ENCODE data around the gene EIF1AX. TPM values are rescaled to one million over a fixed set of nuclear protein-coding genes. Genes with fewer than 3 reads are reported as not detected.

The EIF1AX gene
- total and polyA plus RNA-seq, 2 donors (not counting 1 experiment from before 2014, with no cell fraction given): 30.1 to 85.1 TPM

GRCh38 chrX:20116087-20116576 lies 25.5 kb downstream of the EIF1AX start:
- no peak overlapping the region for H3K27ac ChIP-seq (ENCODE audit: insufficient read depth, low read length)
- H4K20me1 ChIP-seq (ENCODE audit: control insufficient read depth, extremely low read depth, insufficient read depth, low read length): no peaks in the 10 kb centered on the region
- H3K9me3 ChIP-seq (ENCODE audit: control insufficient read depth, insufficient read depth, low read depth, low read length): no peaks in the 10 kb centered on the region
- no peak overlapping the region for H3K9ac ChIP-seq (ENCODE audit: insufficient read depth, low read length)
- H3K36me3 ChIP-seq (ENCODE audit: control insufficient read depth, insufficient read depth, low read length): no peaks in the 10 kb centered on the region
- no peaks in the 10 kb centered on the region for H3K79me2 ChIP-seq (ENCODE audit: control insufficient read depth, insufficient read depth, low read length)
- DNase-seq (ENCODE audit: low read depth in 2 of 2): no peak
- H3K4me2 ChIP-seq (ENCODE audit: extremely low read depth, insufficient read depth, low read length): no peak overlapping the region
- TF ChIP-seq CTCF (conservative IDR thresholded peaks at IDR 0.05 in 1 of 2, IDR thresholded peaks at IDR 0.05 in 1 of 2; ENCODE audit: low read depth in 1 of 2, low read length in 2 of 2): no peak
- no peak for TF ChIP-seq EZH2 (IDR thresholded peaks at IDR 0.05; ENCODE audit: low read length, missing control alignments)
- peak overlapping the region in 1 of 4 experiments; percentile 30 for H3K4me3 ChIP-seq (replicated peaks in 1 of 4; ENCODE audit: control extremely low read depth in 1 of 4, insufficient read depth in 1 of 4, low read depth in 3 of 4, low read length in 4 of 4)
- no peaks in the 10 kb centered on the region for H3K4me1 ChIP-seq (ENCODE audit: control insufficient read depth, extremely low read depth, insufficient read depth, low read length)
- H3K27me3 ChIP-seq (ENCODE audit: control insufficient read depth, insufficient read depth, low read length): peaks cover 4% of the 10 kb centered on the region
- no peak overlapping the region for H2AFZ ChIP-seq (ENCODE audit: low read length)

- H2AFZ ChIP-seq (ENCODE audit: low read length): no peak overlapping the region
- no peak for DNase-seq (ENCODE audit: low read depth in 2 of 2)
- no peak overlapping the region for H3K4me2 ChIP-seq (ENCODE audit: extremely low read depth, insufficient read depth, low read length)
- H3K9me3 ChIP-seq (ENCODE audit: control insufficient read depth, insufficient read depth, low read depth, low read length): no peaks in the 10 kb centered on the region
- H3K9ac ChIP-seq (ENCODE audit: insufficient read depth, low read length): no peak overlapping the region
- H3K4me1 ChIP-seq (ENCODE audit: control insufficient read depth, extremely low read depth, insufficient read depth, low read length): no peaks in the 10 kb centered on the region
- no peaks in the 10 kb centered on the region for H4K20me1 ChIP-seq (ENCODE audit: control insufficient read depth, extremely low read depth, insufficient read depth, low read length)
- no peak overlapping the region for H3K4me3 ChIP-seq (replicated peaks in 1 of 4; ENCODE audit: control extremely low read depth in 1 of 4, insufficient read depth in 1 of 4, low read depth in 3 of 4, low read length in 4 of 4)
- H3K36me3 ChIP-seq (ENCODE audit: control insufficient read depth, insufficient read depth, low read length): no peaks in the 10 kb centered on the region
- H3K27ac ChIP-seq (ENCODE audit: insufficient read depth, low read length): no peak overlapping the region
- no peaks in the 10 kb centered on the region for H3K79me2 ChIP-seq (ENCODE audit: control insufficient read depth, insufficient read depth, low read length)
- TF ChIP-seq EZH2 (IDR thresholded peaks at IDR 0.05; ENCODE audit: low read length, missing control alignments) (no peak), CTCF (conservative IDR thresholded peaks at IDR 0.05 in 1 of 2, IDR thresholded peaks at IDR 0.05 in 1 of 2; ENCODE audit: low read depth in 1 of 2, low read length in 2 of 2) (no peak)
- H3K27me3 ChIP-seq (ENCODE audit: control insufficient read depth, insufficient read depth, low read length): peaks cover 2% of the 10 kb centered on the region
Observed at GRCh38 chrX:20112022-20112774, 29.4 kb downstream of the EIF1AX start.

- DNase-seq (ENCODE audit: low read depth in 2 of 2): no peak
- Histone ChIP-seq H3K79me2 (ENCODE audit: control insufficient read depth, insufficient read depth, low read length) (no peaks in the 10 kb centered on the region), H3K27me3 (ENCODE audit: control insufficient read depth, insufficient read depth, low read length) (no peaks in the 10 kb centered on the region), H4K20me1 (ENCODE audit: control insufficient read depth, extremely low read depth, insufficient read depth, low read length) (no peaks in the 10 kb centered on the region), H3K9ac (ENCODE audit: insufficient read depth, low read length) (no peak overlapping the region), H3K36me3 (ENCODE audit: control insufficient read depth, insufficient read depth, low read length) (no peaks in the 10 kb centered on the region), H3K4me3 (replicated peaks in 1 of 4; ENCODE audit: control extremely low read depth in 1 of 4, insufficient read depth in 1 of 4, low read depth in 3 of 4, low read length in 4 of 4) (no peak overlapping the region), H3K4me1 (ENCODE audit: control insufficient read depth, extremely low read depth, insufficient read depth, low read length) (no peaks in the 10 kb centered on the region), H3K4me2 (ENCODE audit: extremely low read depth, insufficient read depth, low read length) (no peak overlapping the region), H3K9me3 (ENCODE audit: control insufficient read depth, insufficient read depth, low read depth, low read length) (no peaks in the 10 kb centered on the region), H2AFZ (ENCODE audit: low read length) (no peak overlapping the region), H3K27ac (ENCODE audit: insufficient read depth, low read length) (no peak overlapping the region)
- TF ChIP-seq CTCF (conservative IDR thresholded peaks at IDR 0.05 in 1 of 2, IDR thresholded peaks at IDR 0.05 in 1 of 2; ENCODE audit: low read depth in 1 of 2, low read length in 2 of 2) (no peak), EZH2 (IDR thresholded peaks at IDR 0.05; ENCODE audit: low read length, missing control alignments) (no peak)
Observed at GRCh38 chrX:20111271-20111670, 30.4 kb downstream of the EIF1AX start.
